Endodermal cell (in vitro differentiated cells): ENCODE data around the gene USP37. TPM values are rescaled to one million over a fixed set of nuclear protein-coding genes. Genes with fewer than 3 reads are reported as not detected.

ENCODE experiments used
- DNase-seq: peaks from one replicate; pipeline ENCODE4 v3.0.0-alpha.2; 2017
- H3K27ac ChIP-seq: 2 replicates; pipeline ENCODE4 v1.5.1; 2013; ENCODE audit warnings: mild to moderate bottlenecking, low read depth, low read length, moderate library complexity
- H3K27me3 ChIP-seq: 2 replicates; pipeline ENCODE4 v1.6.1; 2013; ENCODE audit warnings: mild to moderate bottlenecking, low read length, moderate library complexity; ENCODE audit not compliant: insufficient read depth, control insufficient read depth, poor library complexity, severe bottlenecking
- H3K36me3 ChIP-seq: 2 replicates; pipeline ENCODE4 v1.7.0; 2013; ENCODE audit warnings: mild to moderate bottlenecking, low read length, moderate library complexity; ENCODE audit not compliant: control insufficient read depth, insufficient read depth
- H3K4me1 ChIP-seq: one replicate; pipeline ENCODE4 v1.7.0; 2013; ENCODE audit warnings: low read length; ENCODE audit not compliant: control insufficient read depth, insufficient read depth
- H3K4me3 ChIP-seq: 2 replicates; pipeline ENCODE4 v1.5.1; 2013; ENCODE audit warnings: mild to moderate bottlenecking, low read length, moderate library complexity
- H3K9ac ChIP-seq: 2 replicates; pipeline ENCODE4 v1.6.1; 2013; ENCODE audit warnings: mild to moderate bottlenecking, low read length, moderate library complexity; ENCODE audit not compliant: poor library complexity, severe bottlenecking; ENCODE audit errors: extremely low read depth
- H3K9me3 ChIP-seq: 2 replicates; pipeline ENCODE4 v1.6.1; 2013; ENCODE audit warnings: mild to moderate bottlenecking, low read length, moderate library complexity; ENCODE audit not compliant: control insufficient read depth
- H3K27ac Mint-ChIP-seq: 2 replicates; pipeline ENCODE4 v1.8.0; 2020; ENCODE audit warnings: mixed read lengths
- H3K27me3 Mint-ChIP-seq: 2 replicates; pipeline ENCODE4 v1.8.0; 2021; ENCODE audit warnings: mild to moderate bottlenecking, mixed read lengths; ENCODE audit not compliant: insufficient read depth
- H3K36me3 Mint-ChIP-seq: 2 replicates; pipeline ENCODE4 v1.8.0; 2020; ENCODE audit warnings: low read depth, mixed read lengths
- H3K4me1 Mint-ChIP-seq: 2 replicates; pipeline ENCODE4 v1.8.0; 2020; ENCODE audit warnings: mixed read lengths
- H3K4me3 Mint-ChIP-seq: 2 replicates; pipeline ENCODE4 v1.8.0; 2020; ENCODE audit warnings: mild to moderate bottlenecking, moderate library complexity, mixed read lengths
- H3K9me3 Mint-ChIP-seq: 2 replicates; pipeline ENCODE4 v1.8.0; 2020; ENCODE audit warnings: mild to moderate bottlenecking, mixed read lengths
- CTCF ChIP-seq: fragments of 200-600 bp; sonication (generic); conservative IDR thresholded peaks from 2 replicates; pipeline ENCODE4 v1.5.0; 2021; ENCODE audit warnings: antibody characterized with exemption, mild to moderate bottlenecking
- WGBS, 2 experiments: methylation state at CpG; one replicate each; pipeline versions ENCODE4 v1.1.5 to v1.1.7; 2013; ENCODE audit warnings: missing lambda C conversion rate in 2 of 2, mixed read lengths in 1 of 2; ENCODE audit not compliant: insufficient coverage in 1 of 2, insufficient read length in 1 of 2; 5-methylcytosine and 5-hydroxymethylcytosine counted together
- total RNA-seq, 2 donors: library from RNA; stranded (reverse); fragmentation: NEBNext Ultra II Directional in 1 of 2; extraction: Animal tissue kit (Norgen Biotek cat#: 25700) in 1 of 2; gene quantifications; 2 replicates in 1 of 2; 3 replicates in 1 of 2; pipeline ENCODE4 v1.2.1, GENCODE V29; 2021

The USP37 gene
- total RNA-seq, 2 donors from 2014 or later, result 23.2 to 24.0 TPM

- no peak for DNase-seq
- Histone ChIP-seq H3K27ac (no peak overlapping the region), H3K4me1 (no peaks in the 10 kb centered on the region), H3K36me3 (peaks cover 74% of the 10 kb centered on the region), H3K27me3 (no peaks in the 10 kb centered on the region), H3K9me3 (no peaks in the 10 kb centered on the region), H3K9ac (no peak overlapping the region), H3K4me3 (no peak overlapping the region)
- Mint-ChIP-seq H3K27ac (no peak overlapping the region), H3K4me1 (no peaks in the 10 kb centered on the region), H3K27me3 (no peaks in the 10 kb centered on the region), H3K4me3 (no peak overlapping the region), H3K9me3 (peaks cover 3% of the 10 kb centered on the region), H3K36me3 (peaks cover 59% of the 10 kb centered on the region)
- no peak for TF ChIP-seq CTCF
These were observed 20.6 kb downstream of the USP37 start for GRCh38 chr2:218547511-218547910.

GRCh38 chr2:218546012-218546411 lies 22.1 kb downstream of the USP37 start:
- Histone ChIP-seq H3K4me1 (no peaks in the 10 kb centered on the region), H3K9ac (no peak overlapping the region), H3K36me3 (peaks cover 76% of the 10 kb centered on the region), H3K27ac (no peak overlapping the region), H3K27me3 (no peaks in the 10 kb centered on the region), H3K9me3 (no peaks in the 10 kb centered on the region), H3K4me3 (no peak overlapping the region)
- DNase-seq, result no peak
- 95 to 100% methylated on average over 1 of the region's 1 CpG for WGBS, 2 experiments
- H3K27ac Mint-ChIP-seq, result no peak overlapping the region
- H3K4me3 Mint-ChIP-seq, result no peak overlapping the region
- no peaks in the 10 kb centered on the region for H3K4me1 Mint-ChIP-seq
- no peak for TF ChIP-seq CTCF
- H3K27me3 Mint-ChIP-seq, result no peaks in the 10 kb centered on the region
- H3K36me3 Mint-ChIP-seq, result peaks cover 59% of the 10 kb centered on the region
- H3K9me3 Mint-ChIP-seq, result no peaks in the 10 kb centered on the region

- H3K9ac ChIP-seq, result no peak overlapping the region
- H3K9me3 ChIP-seq, result no peaks in the 10 kb centered on the region
- peaks cover 45% of the 10 kb centered on the region for H3K36me3 Mint-ChIP-seq
- TF ChIP-seq CTCF, result no peak
- no peak overlapping the region for H3K27ac ChIP-seq
- no peaks in the 10 kb centered on the region for H3K4me1 ChIP-seq
- H3K4me1 Mint-ChIP-seq, result no peaks in the 10 kb centered on the region
- DNase-seq, result no peak
- H3K27me3 ChIP-seq, result no peaks in the 10 kb centered on the region
- no peaks in the 10 kb centered on the region for H3K27me3 Mint-ChIP-seq
- WGBS, 2 experiments, result 85% methylated on average over 3 of the region's 3 CpGs; no CpG with 5 or more reads in 1 of the 2 experiments
- H3K36me3 ChIP-seq, result peaks cover 70% of the 10 kb centered on the region
- no peak overlapping the region for H3K4me3 ChIP-seq
- no peaks in the 10 kb centered on the region for H3K9me3 Mint-ChIP-seq
- no peak overlapping the region for H3K4me3 Mint-ChIP-seq
- no peak overlapping the region for H3K27ac Mint-ChIP-seq
These were observed 28.1 kb downstream of the USP37 start for GRCh38 chr2:218540015-218540414.
